Spleen (tissue), 11 donors: ENCODE data around the gene MIR17HG. TPM values are rescaled to one million over a fixed set of nuclear protein-coding genes. Genes with fewer than 3 reads are reported as not detected.
"Not testable (repeated sequence)": the region's sequence is repeated elsewhere in the genome, so short reads cannot be mapped to it uniquely, and the experiment has no call there.

ENCODE experiments used
- DNase-seq: peaks from one replicate; pipeline ENCODE4 v3.0.0-alpha.2; 2020
- H3K27ac ChIP-seq, 8 donors: fragments of 200-600 bp; sonication (generic) in 7 of 8; 1 replicate in 4 of 8; 2 replicates in 4 of 8; pipeline versions ENCODE4 v1.5.0 to v1.8.0; 2016 to 2021; ENCODE audit warnings: inconsistent platforms in 4 of 8, mild to moderate bottlenecking in 4 of 8, moderate library complexity in 1 of 8
- H3K27me3 ChIP-seq, 7 donors: fragments of 200-600 bp; sonication (generic) in 6 of 7; replicated peaks in 1 of 7; 1 replicate in 4 of 7; 2 replicates in 3 of 7; pipeline versions ENCODE4 v1.5.0 to v1.8.0; 2016 to 2021; ENCODE audit warnings: inconsistent platforms in 3 of 7, mild to moderate bottlenecking in 1 of 7
- H3K36me3 ChIP-seq, 6 donors: fragments of 200-600 bp; sonication (generic) in 5 of 6; 1 replicate in 4 of 6; 2 replicates in 2 of 6; pipeline versions ENCODE4 v1.5.0 to v1.8.0; 2016 to 2021; ENCODE audit warnings: inconsistent platforms in 2 of 6
- H3K4me1 ChIP-seq, 6 donors: fragments of 200-600 bp; sonication (generic) in 5 of 6; 1 replicate in 3 of 6; 2 replicates in 3 of 6; pipeline versions ENCODE4 v1.5.0 to v1.8.0; 2016 to 2021; ENCODE audit warnings: inconsistent platforms in 3 of 6
- H3K4me3 ChIP-seq, 8 donors: fragments of 200-600 bp; sonication (generic) in 7 of 8; 1 replicate in 4 of 8; 2 replicates in 4 of 8; pipeline versions ENCODE4 v1.5.0 to v1.8.0; 2016 to 2021; ENCODE audit warnings: inconsistent platforms in 4 of 8, mild to moderate bottlenecking in 4 of 8, moderate library complexity in 2 of 8
- H3K9me3 ChIP-seq, 8 donors: fragments of 200-600 bp; sonication (generic) in 7 of 8; 1 replicate in 4 of 8; 2 replicates in 4 of 8; pipeline versions ENCODE4 v1.5.0 to v1.8.0; 2016 to 2021; ENCODE audit warnings: inconsistent platforms in 4 of 8
- CTCF ChIP-seq, 11 experiments: fragments of 200-600 bp in 7 of 11; fragments of 450-650 bp in 4 of 11; sonication (generic) in 4 of 11; IDR thresholded peaks in 8 of 11; conservative IDR thresholded peaks in 3 of 11; 1 replicate in 7 of 11; 2 replicates in 4 of 11; pipeline versions ENCODE4 v1.4.0 to v1.8.0; 2016 to 2021; ENCODE audit warnings: antibody characterized with exemption in 11 of 11, inconsistent platforms in 4 of 11, mild to moderate bottlenecking in 1 of 11
- POLR2A ChIP-seq, 3 donors: fragments of 450-650 bp; IDR thresholded peaks; one replicate each; pipeline ENCODE4 v1.5.1; 2017; ENCODE audit warnings: antibody characterized with exemption in 3 of 3, mild to moderate bottlenecking in 1 of 3
- POLR2AphosphoS5 ChIP-seq, 3 donors: sonication (generic); formaldehyde crosslinking; IDR thresholded peaks; one replicate each; pipeline ENCODE4 v1.5.1; 2017; ENCODE audit warnings: antibody characterized with exemption in 3 of 3
- WGBS, 5 donors: extraction: QIAGEN DNeasy Blood & Tissue Kit in 3 of 5; methylation state at CpG; one replicate each; pipeline versions ENCODE4 v1.1.5 to v1.1.7; 2013 to 2018; 5-methylcytosine and 5-hydroxymethylcytosine counted together
- intact Hi-C: fragments of 100-400 bp; cut with DNase I; formaldehyde crosslinking; loops from one replicate; pipeline ENCODE4 v1.15.0; 2023; ENCODE audit warnings: low total_unique reads
- polyA plus RNA-seq, 3 donors: library from polyadenylated mRNA; stranded (reverse); fragments of 200-250 nt; gene quantifications; one replicate each; pipeline ENCODE4 v1.2.1, GENCODE V29; 2013
- total RNA-seq, 7 donors: library from RNA; depleted of rRNA in 3 of 7; stranded (reverse); fragments of >200 nt in 3 of 7; fragmentation: NEBNext Ultra II Directional in 4 of 7; extraction: Animal tissue kit (Norgen Biotek cat#: 25700) in 4 of 7; gene quantifications; one replicate each; pipeline versions ENCODE4 v1.1.0 to v1.2.1, GENCODE V29; 2016 to 2021
- donor health status: healthy with polysubstance abuse.
- donor health status: DM: no; HTN: no; CAD: no; lungs with moderate emphysema.
- donor health status: DM: no; HTN: no; CAD: no.
- donor health status: Bipolar disorder and iron deficiency.
- donor health status: healthy.
- donor health status: DM: no; HTN: no; CAD: no.
- donor health status: DM: yes; HTN: yes; CAD: no.

MIR17HG gene
- total and polyA plus RNA-seq, 10 donors, result 3.7 to 15.0 (median 6.6) TPM

- Histone ChIP-seq H3K27ac (no peak overlapping the region), H3K9me3 (no peaks in the 10 kb centered on the region), H3K4me1 (peaks cover 17 to 60% (median 34%) of the 10 kb centered on the region in 6 donors), H3K27me3 (no peaks in the 10 kb centered on the region), H3K36me3 (peaks cover 0 to 60% (median 37%) of the 10 kb centered on the region in 6 donors), H3K4me3 (no peak overlapping the region)
- WGBS, 5 donors, result 81 to 89% (median 85%) methylated on average over 5 of the region's 5 CpGs
- DNase-seq, result no peak
- intact Hi-C loops, result no loop called here
- TF ChIP-seq POLR2A (IDR thresholded peaks at IDR 0.05), result no peak
- TF ChIP-seq CTCF (IDR thresholded peaks at IDR 0.05 in 8 of 11, conservative IDR thresholded peaks at IDR 0.05 in 3 of 11), result no peak
- TF ChIP-seq POLR2AphosphoS5 (IDR thresholded peaks at IDR 0.05), result no peak
These were observed 3.6 kb downstream of the MIR17HG start for GRCh38 chr13:91351123-91351522.

GRCh38 chr13:91351980-91352379 lies 4.5 kb downstream of the MIR17HG start:
- Histone ChIP-seq H3K4me1 (peaks cover 17 to 52% (median 28%) of the 10 kb centered on the region in 6 donors), H3K27ac (no peak overlapping the region), H3K9me3 (no peaks in the 10 kb centered on the region), H3K36me3 (peaks cover 0 to 69% (median 41%) of the 10 kb centered on the region in 6 donors), H3K27me3 (no peaks in the 10 kb centered on the region), H3K4me3 (no peak overlapping the region)
- no peak for DNase-seq
- intact Hi-C loops, result no loop called here
- TF ChIP-seq CTCF (IDR thresholded peaks at IDR 0.05 in 8 of 11, conservative IDR thresholded peaks at IDR 0.05 in 3 of 11) (no peak), POLR2A (IDR thresholded peaks at IDR 0.05) (no peak), POLR2AphosphoS5 (IDR thresholded peaks at IDR 0.05) (no peak)
- WGBS, 5 donors, result 88 to 90% (median 90%) methylated on average over 2 of the region's 2 CpGs

- intact Hi-C loops, H3K4me3 ChIP-seq, H3K27me3 ChIP-seq, H3K9me3 ChIP-seq, H3K27ac ChIP-seq, DNase-seq: not testable (repeated sequence)
- Histone ChIP-seq H3K4me1 (peaks cover 17 to 49% (median 26%) of the 10 kb centered on the region in 6 donors), H3K36me3 (peaks cover 0 to 75% (median 41%) of the 10 kb centered on the region in 6 donors)
- 80 to 92% (median 88%) methylated on average over 7 of the region's 7 CpGs for WGBS, 5 donors
These were observed 5.4 kb downstream of the MIR17HG start for GRCh38 chr13:91352891-91353290.

GRCh38 chr13:91353494-91353893 lies 6.0 kb downstream of the MIR17HG start:
- Histone ChIP-seq H3K4me3 (no peak overlapping the region), H3K9me3 (no peaks in the 10 kb centered on the region), H3K27me3 (no peaks in the 10 kb centered on the region), H3K4me1 (peaks cover 17 to 49% (median 26%) of the 10 kb centered on the region in 6 donors), H3K27ac (no peak overlapping the region), H3K36me3 (peaks cover 0 to 75% (median 41%) of the 10 kb centered on the region in 6 donors)
- intact Hi-C loops, result no loop called here
- WGBS, 5 donors, result 13 to 44% (median 30%) methylated on average over 1 of the region's 1 CpG
- DNase-seq, result no peak
- TF ChIP-seq POLR2AphosphoS5 (IDR thresholded peaks at IDR 0.05), result no peak
- TF ChIP-seq CTCF (IDR thresholded peaks at IDR 0.05 in 8 of 11, conservative IDR thresholded peaks at IDR 0.05 in 3 of 11), result no peak
- TF ChIP-seq POLR2A (IDR thresholded peaks at IDR 0.05), result no peak
